Loucy (cell line): ENCODE results near the gene TSFM.

Experiments
- H2AFZ ChIP-seq: fragments of 200-600 bp; sonication (generic); 2 replicates; pipeline ENCODE4 v1.6.0; 2016; ENCODE audit warnings: antibody characterized with exemption, mild to moderate bottlenecking, low read length, moderate library complexity
- H3F3A ChIP-seq: fragments of 200-600 bp; 2 replicates; pipeline ENCODE4 v1.6.0; 2016; ENCODE audit warnings: antibody characterized with exemption, low read depth, mild to moderate bottlenecking
- H3K27me3 ChIP-seq: fragments of 200-600 bp; sonication (generic); 2 replicates; pipeline ENCODE4 v1.6.1; 2014; ENCODE audit warnings: low read length, mild to moderate bottlenecking; ENCODE audit not compliant: insufficient read depth, poor library complexity, severe bottlenecking
- H3K36me3 ChIP-seq: fragments of 200-600 bp; sonication (generic); 2 replicates; pipeline ENCODE4 v1.6.1; 2016; ENCODE audit warnings: low read length; ENCODE audit not compliant: insufficient read depth
- H3K4me1 ChIP-seq: fragments of 200-600 bp; sonication (generic); 2 replicates; pipeline ENCODE4 v1.5.1; 2014; ENCODE audit warnings: low read length, mild to moderate bottlenecking; ENCODE audit not compliant: insufficient read depth, poor library complexity, severe bottlenecking
- H3K4me2 ChIP-seq: fragments of 200-600 bp; sonication (generic); 2 replicates; pipeline ENCODE4 v1.6.0; 2014; ENCODE audit warnings: antibody characterized with exemption, low read length, low read depth, mild to moderate bottlenecking; ENCODE audit not compliant: poor library complexity, severe bottlenecking
- H3K4me3 ChIP-seq: fragments of 200-600 bp; sonication (generic); 2 replicates; pipeline ENCODE4 v1.5.1; 2014; ENCODE audit warnings: low read length, mild to moderate bottlenecking, mixed read lengths; ENCODE audit not compliant: poor library complexity, severe bottlenecking
- H3K79me2 ChIP-seq: fragments of 200-600 bp; sonication (generic); 2 replicates; pipeline ENCODE4 v1.6.1; 2014; ENCODE audit warnings: low read length; ENCODE audit not compliant: insufficient read depth
- H3K9ac ChIP-seq: fragments of 200-600 bp; sonication (generic); 2 replicates; pipeline ENCODE4 v1.6.0; 2014; ENCODE audit warnings: mild to moderate bottlenecking, low read depth, low read length, moderate library complexity; ENCODE audit not compliant: poor library complexity, severe bottlenecking
- H3K9me2 ChIP-seq: fragments of 200-600 bp; sonication (generic); replicated peaks from 2 replicates; pipeline ENCODE4 v1.6.1; 2016; ENCODE audit warnings: low read depth, low read length, mixed read lengths
- H3K9me3 ChIP-seq: fragments of 200-600 bp; sonication (generic); 2 replicates; pipeline ENCODE4 v1.6.1; 2014; ENCODE audit warnings: mild to moderate bottlenecking, antibody characterized with exemption, low read length, low read depth; ENCODE audit not compliant: insufficient read depth
- H4K20me1 ChIP-seq: fragments of 200-600 bp; sonication (generic); 2 replicates; pipeline ENCODE4 v1.6.0; 2014; ENCODE audit warnings: antibody characterized with exemption, low read length, mild to moderate bottlenecking; ENCODE audit not compliant: insufficient read depth, poor library complexity, severe bottlenecking
- CTCF ChIP-seq: fragments of 200-600 bp; sonication (generic); conservative IDR thresholded peaks from 2 replicates; pipeline ENCODE4 v1.5.1; 2014; ENCODE audit warnings: mild to moderate bottlenecking, antibody characterized with exemption, low read length
- EZH2phosphoT487 ChIP-seq: fragments of 200-600 bp; IDR thresholded peaks from 2 replicates; pipeline ENCODE4 v1.6.1; 2018; ENCODE audit warnings: antibody characterized with exemption, mild to moderate bottlenecking, moderate library complexity, borderline replicate concordance

Gene TSFM

GRCh38 chr12:57754411-57755193, 28.0 kb upstream of the TSFM start, which contains the start of gene MARCHF9:
Gene MARCHF9, plus strand, starts transcription at chr12:57755103. Its CDS starts 426 bp downstream, at chr12:57755529.
- TF ChIP-seq EZH2phosphoT487: no peak
- no peak for TF ChIP-seq CTCF
- Histone ChIP-seq H3K79me2 (peaks cover 38% of the 10 kb centered on the region), H3K36me3 (no peaks in the 10 kb centered on the region; the same call in 1 of the 2 replicates), H3K4me3 (peak within 1 kb of the TSS; percentile 78), H2AFZ (peak within 1 kb of the TSS; percentile 89), H3K4me2 (peak within 1 kb of the TSS; percentile 91), H3K4me1 (peaks cover 41% of the 10 kb centered on the region), H3K27me3 (no peaks in the 10 kb centered on the region), H3F3A (peaks cover 7% of the 10 kb centered on the region), H3K9me2 (no peaks in the 10 kb centered on the region), H4K20me1 (peaks cover 30% of the 10 kb centered on the region), H3K9me3 (no peaks in the 10 kb centered on the region), H3K9ac (peak within 1 kb of the TSS; percentile 73)

- H3K4me1 ChIP-seq: peaks cover 41% of the 10 kb centered on the region
- H3K9me2 ChIP-seq: no peaks in the 10 kb centered on the region
- H3K27me3 ChIP-seq: no peaks in the 10 kb centered on the region
- no peaks in the 10 kb centered on the region for H3K9me3 ChIP-seq
- peaks cover 7% of the 10 kb centered on the region for H3F3A ChIP-seq
- no peak overlapping the region for H3K9ac ChIP-seq
- peaks cover 30% of the 10 kb centered on the region for H4K20me1 ChIP-seq
- no peak overlapping the region for H3K4me2 ChIP-seq
- H3K36me3 ChIP-seq: no peaks in the 10 kb centered on the region; the same call in 1 of the 2 replicates
- H3K79me2 ChIP-seq: peaks cover 34% of the 10 kb centered on the region
- no peak overlapping the region for H2AFZ ChIP-seq
- TF ChIP-seq CTCF (no peak), EZH2phosphoT487 (no peak)
- H3K4me3 ChIP-seq: peak overlapping the region; percentile 78
These were observed 27.5 kb upstream of the TSFM start for GRCh38 chr12:57755194-57755453.

DNA sequence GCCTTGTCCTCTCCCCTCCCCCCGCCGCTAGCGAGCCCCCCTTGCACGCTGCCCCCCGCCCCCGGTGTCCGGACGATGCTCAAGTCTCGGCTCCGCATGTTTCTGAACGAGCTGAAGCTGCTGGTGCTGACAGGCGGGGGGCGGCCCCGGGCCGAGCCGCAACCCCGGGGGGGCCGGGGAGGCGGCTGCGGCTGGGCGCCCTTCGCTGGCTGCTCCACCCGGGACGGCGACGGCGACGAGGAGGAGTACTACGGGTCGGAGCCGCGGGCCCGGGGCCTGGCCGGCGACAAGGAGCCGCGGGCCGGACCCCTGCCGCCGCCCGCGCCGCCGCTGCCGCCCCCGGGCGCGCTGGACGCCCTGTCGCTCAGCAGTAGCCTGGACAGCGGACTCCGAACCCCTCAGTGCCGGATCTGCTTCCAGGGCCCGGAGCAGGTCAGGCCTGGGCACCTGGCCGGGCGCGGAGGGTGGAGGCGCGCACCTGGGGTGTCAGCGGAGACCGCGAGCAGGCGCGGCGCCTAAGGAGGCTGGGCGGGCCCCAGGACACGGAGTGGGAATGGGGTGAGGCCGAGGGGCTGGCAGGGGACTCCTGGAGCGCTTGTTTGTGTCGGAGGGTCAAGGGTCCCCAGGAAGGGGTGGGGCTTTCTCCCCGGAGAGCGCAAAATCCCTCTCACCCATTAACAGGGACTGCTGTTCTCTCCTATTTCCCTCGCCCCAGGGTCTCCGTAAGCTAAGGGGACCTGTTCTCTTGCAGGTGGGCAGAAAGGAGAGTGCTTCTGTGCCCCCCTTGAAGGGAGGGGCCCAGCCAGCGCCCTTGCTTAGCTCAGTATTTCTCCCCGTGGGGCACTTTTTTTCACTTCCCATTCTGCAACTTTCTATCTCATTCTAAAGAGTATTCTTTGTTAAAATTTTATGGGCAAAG, 26.9 kb upstream of the TSFM start:
- H3K9me3 ChIP-seq: no peaks in the 10 kb centered on the region
- H4K20me1 ChIP-seq: peaks cover 29% of the 10 kb centered on the region
- H3K4me3 ChIP-seq: peak overlapping the region; percentile 78
- peak overlapping the region; percentile 73 for H3K9ac ChIP-seq
- H3K9me2 ChIP-seq: no peaks in the 10 kb centered on the region
- H3F3A ChIP-seq: peaks cover 7% of the 10 kb centered on the region
- H3K27me3 ChIP-seq: no peaks in the 10 kb centered on the region
- peak overlapping the region; percentile 90 for H3K4me2 ChIP-seq
- H2AFZ ChIP-seq: no peak overlapping the region
- H3K4me1 ChIP-seq: peaks cover 35% of the 10 kb centered on the region
- no peaks in the 10 kb centered on the region; the same call in 1 of the 2 replicates for H3K36me3 ChIP-seq
- peaks cover 28% of the 10 kb centered on the region for H3K79me2 ChIP-seq
- TF ChIP-seq CTCF (no peak), EZH2phosphoT487 (no peak)
